Neural cell (in vitro differentiated cells): ENCODE results near the gene CCNT2. TPM values are rescaled to one million over a fixed set of nuclear protein-coding genes. Genes with fewer than 3 reads are reported as not detected.
"Not testable (repeated sequence)": the region's sequence is repeated elsewhere in the genome, so short reads cannot be mapped to it uniquely, and the experiment has no call there.

Source experiments
- H2AFZ ChIP-seq: fragments of 200-600, 300-800 bp; sonication (generic), shearing (Covaris generic); 2 replicates; pipeline ENCODE4 v1.6.0; 2014; ENCODE audit warnings: low read depth, mild to moderate bottlenecking, antibody characterized with exemption, low read length, moderate library complexity
- H3F3A ChIP-seq: fragments of 200-600 bp; shearing (Covaris generic); 2 replicates; pipeline ENCODE4 v1.6.1; 2016; ENCODE audit warnings: mild to moderate bottlenecking, moderate library complexity, mixed read lengths, antibody characterized with exemption, low read length; ENCODE audit not compliant: insufficient read depth, poor library complexity, severe bottlenecking
- H3K27ac ChIP-seq: fragments of 200-600, 300-800 bp; sonication (generic), shearing (Covaris generic); 2 replicates; pipeline ENCODE4 v1.5.1; 2014; ENCODE audit warnings: mild to moderate bottlenecking, low read length, moderate library complexity
- H3K27me3 ChIP-seq: fragments of 300-800, 200-600 bp; sonication (generic), shearing (Covaris generic); 2 replicates; pipeline ENCODE4 v1.6.0; 2014; ENCODE audit warnings: mild to moderate bottlenecking, low read depth, low read length, moderate library complexity; ENCODE audit not compliant: insufficient read depth
- H3K36me3 ChIP-seq: fragments of 300-800, 200-600 bp; sonication (generic), shearing (Covaris generic); 2 replicates; pipeline ENCODE4 v1.5.1; 2014; ENCODE audit warnings: mild to moderate bottlenecking, antibody characterized with exemption, low read length, moderate library complexity; ENCODE audit not compliant: insufficient read depth
- H3K4me2 ChIP-seq: fragments of 300-800, 200-600 bp; sonication (generic), shearing (Covaris generic); 2 replicates; pipeline ENCODE4 v1.6.0; 2014; ENCODE audit warnings: mild to moderate bottlenecking, low read length
- H3K4me3 ChIP-seq: fragments of 300-800, 200-600 bp; sonication (generic), shearing (Covaris generic); 2 replicates; pipeline ENCODE4 v1.5.1; 2014; ENCODE audit warnings: mild to moderate bottlenecking, low read length, moderate library complexity
- H3K79me2 ChIP-seq: fragments of 200-600 bp; shearing (Covaris generic); replicated peaks from 2 replicates; pipeline ENCODE4 v1.6.0; 2014; ENCODE audit warnings: mild to moderate bottlenecking, low read length, moderate library complexity; ENCODE audit not compliant: insufficient read depth
- H3K9ac ChIP-seq: fragments of 300-800, 200-600 bp; sonication (generic), shearing (Covaris generic); 2 replicates; pipeline ENCODE4 v1.6.1; 2016; ENCODE audit warnings: mild to moderate bottlenecking, low read length, mixed read lengths
- H3K9me2 ChIP-seq: fragments of 200-600 bp; shearing (Covaris generic); 2 replicates; pipeline ENCODE4 v1.6.1; 2016; ENCODE audit warnings: mild to moderate bottlenecking, low read length, mixed read lengths; ENCODE audit not compliant: insufficient read depth
- H3K9me3 ChIP-seq: fragments of 200-600, 300-800 bp; sonication (generic), shearing (Covaris generic); 2 replicates; pipeline ENCODE4 v1.6.1; 2016; ENCODE audit warnings: mild to moderate bottlenecking, mixed run types, low read length, moderate library complexity, mixed read lengths
- H4K20me1 ChIP-seq: fragments of 200-600 bp; shearing (Covaris generic); 2 replicates; pipeline ENCODE4 v1.6.1; 2016; ENCODE audit warnings: mild to moderate bottlenecking, mixed run types; ENCODE audit not compliant: insufficient read depth
- CTCF ChIP-seq: fragments of 450-650 bp; IDR thresholded peaks from 2 replicates; pipeline ENCODE4 v1.5.1; 2014; ENCODE audit warnings: antibody characterized with exemption, mild to moderate bottlenecking, moderate library complexity; ENCODE audit not compliant: poor library complexity, severe bottlenecking
- EP300 ChIP-seq: fragments of 450-650 bp; conservative IDR thresholded peaks from 2 replicates; pipeline ENCODE4 v1.6.1; 2014; ENCODE audit warnings: antibody characterized with exemption, mild to moderate bottlenecking, moderate library complexity; ENCODE audit not compliant: poor library complexity, severe bottlenecking
- EZH2 ChIP-seq: fragments of 200-600, 300-800 bp; shearing (Covaris generic), sonication (generic); IDR thresholded peaks from 2 replicates; pipeline ENCODE4 v1.6.1; 2014; ENCODE audit warnings: antibody characterized with exemption, low read length, borderline replicate concordance, mild to moderate bottlenecking; ENCODE audit not compliant: insufficient read depth, poor library complexity, severe bottlenecking
- MXI1 ChIP-seq: fragments of 450-650 bp; conservative IDR thresholded peaks from 2 replicates; pipeline ENCODE4 v1.6.1; 2014; ENCODE audit warnings: antibody characterized with exemption, mild to moderate bottlenecking; ENCODE audit not compliant: poor library complexity, severe bottlenecking
- POLR2AphosphoS5 ChIP-seq: IDR thresholded peaks from 2 replicates; pipeline ENCODE4 v1.6.1; 2012
- RAD21 ChIP-seq: fragments of 450-650 bp; conservative IDR thresholded peaks from 2 replicates; pipeline ENCODE4 v1.6.1; 2014; ENCODE audit warnings: antibody characterized with exemption, mild to moderate bottlenecking, moderate library complexity
- REST ChIP-seq: IDR thresholded peaks from 2 replicates; pipeline ENCODE4 v1.6.1; 2012; ENCODE audit warnings: borderline replicate concordance
- SMC3 ChIP-seq: fragments of 450-650 bp; conservative IDR thresholded peaks from 2 replicates; pipeline ENCODE4 v1.6.1; 2014; ENCODE audit warnings: antibody characterized with exemption, mild to moderate bottlenecking, moderate library complexity; ENCODE audit not compliant: poor library complexity
- TAF1 ChIP-seq: IDR thresholded peaks from 2 replicates; pipeline ENCODE4 v1.6.1; 2012; ENCODE audit warnings: low read depth
- polyA plus RNA-seq: library from polyadenylated mRNA; depleted of rRNA; stranded (reverse); fragments of >200 nt; gene quantifications from 2 replicates; pipeline ENCODE4 v1.2.3, GENCODE V29; 2014

The CCNT2 gene
- polyA plus RNA-seq, 1 donor from 2014 or later = 134 TPM

- no peak overlapping the region for H3K27ac ChIP-seq
- H3K79me2 ChIP-seq = no peaks in the 10 kb centered on the region
- H3K36me3 ChIP-seq = no peaks in the 10 kb centered on the region
- no peak overlapping the region for H3K4me2 ChIP-seq
- H4K20me1 ChIP-seq = no peaks in the 10 kb centered on the region
- no peaks in the 10 kb centered on the region for H3K9me3 ChIP-seq
- H3K9ac ChIP-seq = no peak overlapping the region
- no peaks in the 10 kb centered on the region for H3K9me2 ChIP-seq
- H3K4me3 ChIP-seq = no peak overlapping the region
- no peak overlapping the region for H2AFZ ChIP-seq
- no peaks in the 10 kb centered on the region for H3F3A ChIP-seq
- TF ChIP-seq MXI1 (no peak), SMC3 (no peak), POLR2AphosphoS5 (no peak), TAF1 (no peak), EP300 (no peak)
- H3K27me3 ChIP-seq = no peaks in the 10 kb centered on the region
Measured at GRCh38 chr2:134900151-134900550, 18.5 kb upstream of the CCNT2 start.

- H3K9ac ChIP-seq, H3K36me3 ChIP-seq, H3K9me2 ChIP-seq, H4K20me1 ChIP-seq, H3F3A ChIP-seq, H3K9me3 ChIP-seq, H3K4me3 ChIP-seq, H3K27me3 ChIP-seq, H3K4me2 ChIP-seq, H2AFZ ChIP-seq, H3K79me2 ChIP-seq, H3K27ac ChIP-seq: not testable (repeated sequence)
Measured at GRCh38 chr2:134903701-134904100, 14.9 kb upstream of the CCNT2 start.

GRCh38 chr2:134905168-134905567 lies 13.5 kb upstream of the CCNT2 start:
- no peaks in the 10 kb centered on the region for H4K20me1 ChIP-seq
- no peaks in the 10 kb centered on the region for H3K79me2 ChIP-seq
- TF ChIP-seq POLR2AphosphoS5 (no peak), REST (no peak), TAF1 (no peak), EZH2 (no peak), SMC3 (no peak), RAD21 (no peak), EP300 (no peak), CTCF (no peak), MXI1 (no peak)
- no peak overlapping the region for H3K4me2 ChIP-seq
- H3K9me2 ChIP-seq = no peaks in the 10 kb centered on the region
- H3K4me3 ChIP-seq = no peak overlapping the region
- H2AFZ ChIP-seq = no peak overlapping the region
- no peaks in the 10 kb centered on the region for H3K9me3 ChIP-seq
- H3K9ac ChIP-seq = no peak overlapping the region
- H3K27me3 ChIP-seq = no peaks in the 10 kb centered on the region
- H3F3A ChIP-seq = no peaks in the 10 kb centered on the region
- H3K27ac ChIP-seq = no peak overlapping the region
- no peaks in the 10 kb centered on the region for H3K36me3 ChIP-seq
